Measurements from ENCODE around the gene RETREG2. TPM values are rescaled to one million over a fixed set of nuclear protein-coding genes. Genes with fewer than 3 reads are reported as not detected.

Gene RETREG2
- total RNA-seq, 1 donor from 2014 or later = 32.9 TPM

GRCh38 chr2:219174801-219175200, 3.3 kb upstream of the RETREG2 start:
- no peak for DNase-seq (ENCODE audit: low spot score)
- no peaks in the 10 kb centered on the region for H3K27me3 ChIP-seq
- Mint-ChIP-seq H3K4me1 (peaks cover 19% of the 10 kb centered on the region), H3K27ac (no peak overlapping the region), H3K27me3 (ENCODE audit: insufficient read depth, low read depth) (peaks cover 4% of the 10 kb centered on the region), H3K9me3 (no peaks in the 10 kb centered on the region), H3K36me3 (peaks cover 6% of the 10 kb centered on the region), H3K4me3 (peak overlapping the region; percentile 46)
- no peak overlapping the region for H2AFZ ChIP-seq (replicated peaks)
- peaks cover 22% of the 10 kb centered on the region for H4K20me1 ChIP-seq (ENCODE audit: low read depth)
- TF ChIP-seq EZH2 (IDR thresholded peaks at IDR 0.05) = no peak
- no peak for TF ChIP-seq CTCF (IDR thresholded peaks at IDR 0.05)
- no peak for TF ChIP-seq EZH2phosphoT487 (IDR thresholded peaks at IDR 0.05)
- H3K9me3 ChIP-seq (ENCODE audit: low read depth) = no peaks in the 10 kb centered on the region
- peaks cover 34% of the 10 kb centered on the region for H3F3A ChIP-seq (ENCODE audit: low read depth)
- H3K36me3 ChIP-seq = no peaks in the 10 kb centered on the region
- H3K79me2 ChIP-seq (ENCODE audit: low read depth) = peaks cover 24% of the 10 kb centered on the region
- no peak overlapping the region for H3K9ac ChIP-seq
- H3K4me2 ChIP-seq = no peak overlapping the region
- H3K27ac ChIP-seq = no peak overlapping the region
- peaks cover 14% of the 10 kb centered on the region for H3K4me1 ChIP-seq
- H3K4me3 ChIP-seq = no peak overlapping the region

GRCh38 chr2:219175486-219175885, 2.6 kb upstream of the RETREG2 start:
- H3K4me3 Mint-ChIP-seq = peak overlapping the region; percentile 97
- H3K36me3 Mint-ChIP-seq = peaks cover 7% of the 10 kb centered on the region
- Histone ChIP-seq H3K79me2 (ENCODE audit: low read depth) (peaks cover 24% of the 10 kb centered on the region), H3K36me3 (no peaks in the 10 kb centered on the region), H3K4me3 (peak overlapping the region; percentile 66), H2AFZ (replicated peaks) (no peak overlapping the region), H3K9me3 (ENCODE audit: low read depth) (no peaks in the 10 kb centered on the region), H3K9ac (no peak overlapping the region), H3F3A (ENCODE audit: low read depth) (peaks cover 34% of the 10 kb centered on the region), H3K4me1 (peaks cover 14% of the 10 kb centered on the region), H4K20me1 (ENCODE audit: low read depth) (peaks cover 24% of the 10 kb centered on the region), H3K4me2 (peak overlapping the region; percentile 90), H3K27me3 (no peaks in the 10 kb centered on the region), H3K27ac (no peak overlapping the region)
- H3K4me1 Mint-ChIP-seq = peaks cover 22% of the 10 kb centered on the region
- TF ChIP-seq EZH2 (IDR thresholded peaks at IDR 0.05) (no peak), EZH2phosphoT487 (IDR thresholded peaks at IDR 0.05) (no peak), CTCF (IDR thresholded peaks at IDR 0.05) (no peak)
- no peaks in the 10 kb centered on the region for H3K9me3 Mint-ChIP-seq
- H3K27me3 Mint-ChIP-seq (ENCODE audit: insufficient read depth, low read depth) = peaks cover 5% of the 10 kb centered on the region
- H3K27ac Mint-ChIP-seq = no peak overlapping the region
- DNase-seq (ENCODE audit: low spot score) = no peak

GRCh38 chr2:219175928-219176817, 1.9 kb upstream of the RETREG2 start:
- Histone ChIP-seq H3K4me1 (peaks cover 14% of the 10 kb centered on the region), H3K79me2 (ENCODE audit: low read depth) (peaks cover 24% of the 10 kb centered on the region), H2AFZ (replicated peaks) (peak overlapping the region; percentile 87), H3K4me2 (peak overlapping the region; percentile 90), H3K27me3 (no peaks in the 10 kb centered on the region), H3F3A (ENCODE audit: low read depth) (peaks cover 29% of the 10 kb centered on the region), H4K20me1 (ENCODE audit: low read depth) (peaks cover 22% of the 10 kb centered on the region), H3K4me3 (peak overlapping the region; percentile 66), H3K36me3 (no peaks in the 10 kb centered on the region), H3K9me3 (ENCODE audit: low read depth) (no peaks in the 10 kb centered on the region), H3K9ac (no peak overlapping the region), H3K27ac (no peak overlapping the region)
- peaks cover 6% of the 10 kb centered on the region for H3K27me3 Mint-ChIP-seq (ENCODE audit: insufficient read depth, low read depth)
- no peaks in the 10 kb centered on the region for H3K9me3 Mint-ChIP-seq
- H3K36me3 Mint-ChIP-seq = peaks cover 13% of the 10 kb centered on the region
- DNase-seq (ENCODE audit: low spot score) = peak; percentile 81
- H3K4me3 Mint-ChIP-seq = peak overlapping the region; percentile 97
- no peak overlapping the region for H3K27ac Mint-ChIP-seq
- peaks cover 22% of the 10 kb centered on the region for H3K4me1 Mint-ChIP-seq
- TF ChIP-seq EZH2phosphoT487 (IDR thresholded peaks at IDR 0.05) (peak; percentile 37), EZH2 (IDR thresholded peaks at IDR 0.05) (no peak), CTCF (IDR thresholded peaks at IDR 0.05) (peak; percentile 30)

Measured in neural progenitor cell (in vitro differentiated cells).